HG03095 (cell line): ENCODE results near the gene LRRC37A2.
A peak's percentile ranks its signal among the peaks of the same experiment; 100 is the strongest.
"Not testable (repeated sequence)": the region's sequence is repeated elsewhere in the genome, so short reads cannot be mapped to it uniquely, and the experiment has no call there.

ENCODE experiments used
- ATAC-seq: cut with Tn5 transposase; IDR thresholded peaks from one replicate; pipeline ENCODE4 v1.9.1; 2021; ENCODE audit warnings: moderate library complexity; ENCODE audit not compliant: unreplicated experiment

The LRRC37A2 gene

DNA sequence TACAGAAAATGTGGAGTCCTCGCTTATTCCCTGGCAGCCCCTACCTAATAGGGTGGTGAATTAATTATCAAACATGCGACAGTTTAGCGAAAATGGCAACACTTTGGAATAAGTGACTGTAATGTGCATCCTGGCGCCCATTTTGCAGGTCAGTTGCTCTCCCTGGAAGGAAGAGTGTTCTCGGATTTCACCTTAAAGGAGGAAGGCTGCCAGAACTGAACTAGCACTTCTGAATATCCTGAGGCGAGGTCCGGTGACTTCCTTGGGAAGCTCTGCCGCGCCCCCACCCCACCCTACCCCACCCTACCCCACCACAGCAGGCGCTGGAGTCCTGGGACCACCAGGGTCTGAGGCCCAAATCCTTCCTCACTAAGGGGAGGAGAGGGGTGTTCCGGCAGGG lies at the start of gene LRRC37A2:
Gene LRRC37A2 (plus strand): TSS at position 301 of the 400 bp plus-strand sequence. CDS start 245 bp downstream, outside the sequence.
- not testable (repeated sequence) for ATAC-seq

DNA sequence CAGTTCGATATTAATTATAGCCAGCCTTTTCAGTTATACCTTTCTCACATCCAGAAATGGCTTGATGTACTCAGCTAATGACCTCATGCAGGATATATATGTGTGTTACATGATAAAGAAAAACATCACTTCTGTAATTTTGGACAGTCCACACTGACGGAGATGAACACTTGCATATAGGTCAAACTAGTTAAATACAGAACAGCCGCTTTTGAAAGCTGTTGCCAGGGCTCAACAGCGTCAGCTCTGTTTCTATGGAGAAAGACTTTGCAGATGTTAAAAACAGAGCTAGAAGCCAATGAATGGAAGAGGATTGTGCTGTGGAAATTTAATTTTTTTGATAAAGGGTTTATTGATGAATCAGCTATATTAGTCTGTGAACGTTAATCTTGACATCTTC lies 44.6 kb upstream of the LRRC37A2 start:
- not testable (repeated sequence) for ATAC-seq

DNA sequence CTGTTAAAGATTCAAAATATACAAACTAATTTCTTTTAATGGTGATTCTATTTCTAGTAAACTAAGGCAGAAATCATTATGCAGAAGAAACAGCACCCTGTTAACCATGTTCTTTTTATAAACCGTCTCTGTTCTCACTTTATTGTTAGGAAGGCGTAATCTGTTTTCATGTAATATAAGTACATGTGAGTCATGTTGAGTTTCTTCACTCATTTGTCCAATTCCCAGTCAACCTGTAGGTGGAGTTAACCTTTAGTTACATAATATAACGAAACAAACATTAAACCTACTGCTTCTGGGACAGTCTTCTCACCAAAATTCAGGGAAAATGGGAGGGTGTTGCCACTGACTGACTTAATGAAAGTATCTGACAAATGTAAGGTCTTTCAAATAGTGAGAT lies 37.8 kb upstream of the LRRC37A2 start:
- not testable (repeated sequence) for ATAC-seq

DNA sequence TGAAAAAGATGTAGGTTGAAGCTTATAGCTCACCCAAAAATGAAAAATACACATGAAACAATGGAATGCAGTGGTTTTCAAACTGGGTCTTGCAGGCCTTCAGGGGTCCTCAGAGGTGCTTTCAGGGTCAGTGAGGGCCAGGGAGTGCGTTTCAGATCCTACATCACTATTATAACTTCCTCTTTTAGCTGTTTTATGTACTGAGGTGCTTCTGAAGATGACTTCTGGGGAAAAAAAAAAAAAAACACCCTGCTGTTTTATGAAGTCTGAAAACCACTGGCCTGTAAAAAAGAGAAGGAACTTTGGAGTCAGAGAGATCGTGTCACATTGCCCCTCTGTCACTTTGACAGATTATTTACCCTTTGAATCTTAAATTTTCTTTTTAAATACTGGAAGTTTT lies 36.7 kb upstream of the LRRC37A2 start:
- ATAC-seq = not testable (repeated sequence)

DNA sequence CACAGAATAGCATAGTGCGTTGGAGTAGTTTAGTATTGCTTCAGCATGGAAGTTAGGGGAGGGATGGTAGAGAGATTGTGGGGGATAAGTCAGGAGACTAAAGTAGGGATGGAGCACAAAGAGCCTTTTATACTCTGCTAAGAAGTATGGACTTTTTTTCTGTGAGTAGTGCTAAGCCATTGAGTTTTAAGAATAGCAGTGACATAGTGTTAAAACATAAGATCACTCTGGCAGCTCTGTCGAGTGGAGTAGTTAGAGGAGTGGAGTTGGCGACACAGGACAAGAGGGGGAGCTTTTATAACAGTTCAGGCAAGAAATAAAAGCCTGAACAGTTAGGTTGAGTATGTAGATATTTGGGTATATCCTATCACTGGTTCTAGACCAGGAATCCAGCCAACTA lies 33.4 kb upstream of the LRRC37A2 start:
- ATAC-seq = not testable (repeated sequence)

DNA sequence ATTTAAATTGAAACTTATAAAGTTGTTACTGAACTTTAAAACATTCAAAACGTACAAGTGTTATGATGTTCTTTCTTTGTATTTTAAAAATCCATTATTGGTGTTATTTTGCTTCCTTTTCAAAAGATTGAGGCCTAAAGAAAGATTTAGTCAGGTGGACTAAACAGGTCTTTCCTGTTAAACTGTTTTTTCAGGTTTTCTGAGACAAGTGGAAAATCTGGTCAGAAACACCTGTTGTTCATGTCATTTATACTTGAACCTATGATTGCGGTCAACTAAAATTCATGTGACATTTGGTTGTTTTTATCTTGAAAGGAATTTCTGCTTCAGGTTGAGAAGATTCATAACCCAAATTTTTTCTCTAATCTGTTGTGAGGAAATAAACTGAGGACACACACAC lies 31.0 kb upstream of the LRRC37A2 start:
- not testable (repeated sequence) for ATAC-seq

DNA sequence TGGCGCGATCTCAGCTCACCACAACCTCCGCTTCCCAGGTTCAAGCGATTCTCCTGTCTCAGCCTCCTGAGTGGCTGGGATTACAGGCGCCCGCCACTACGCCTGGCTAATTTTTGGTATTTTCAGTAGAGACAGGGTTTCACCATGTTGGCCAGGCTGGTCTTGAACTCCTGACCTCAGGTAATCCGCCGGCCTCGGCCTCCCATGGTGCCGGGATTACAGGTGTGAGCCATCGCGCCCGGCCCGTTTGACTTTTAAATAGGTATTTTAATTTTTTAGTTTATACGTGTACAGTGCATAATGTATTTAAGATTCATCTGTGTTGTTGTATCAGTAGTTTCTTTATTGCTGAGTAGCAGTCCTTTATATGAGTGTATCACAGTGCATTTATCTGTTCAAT lies 20.2 kb upstream of the LRRC37A2 start:
- ATAC-seq = not testable (repeated sequence)

DNA sequence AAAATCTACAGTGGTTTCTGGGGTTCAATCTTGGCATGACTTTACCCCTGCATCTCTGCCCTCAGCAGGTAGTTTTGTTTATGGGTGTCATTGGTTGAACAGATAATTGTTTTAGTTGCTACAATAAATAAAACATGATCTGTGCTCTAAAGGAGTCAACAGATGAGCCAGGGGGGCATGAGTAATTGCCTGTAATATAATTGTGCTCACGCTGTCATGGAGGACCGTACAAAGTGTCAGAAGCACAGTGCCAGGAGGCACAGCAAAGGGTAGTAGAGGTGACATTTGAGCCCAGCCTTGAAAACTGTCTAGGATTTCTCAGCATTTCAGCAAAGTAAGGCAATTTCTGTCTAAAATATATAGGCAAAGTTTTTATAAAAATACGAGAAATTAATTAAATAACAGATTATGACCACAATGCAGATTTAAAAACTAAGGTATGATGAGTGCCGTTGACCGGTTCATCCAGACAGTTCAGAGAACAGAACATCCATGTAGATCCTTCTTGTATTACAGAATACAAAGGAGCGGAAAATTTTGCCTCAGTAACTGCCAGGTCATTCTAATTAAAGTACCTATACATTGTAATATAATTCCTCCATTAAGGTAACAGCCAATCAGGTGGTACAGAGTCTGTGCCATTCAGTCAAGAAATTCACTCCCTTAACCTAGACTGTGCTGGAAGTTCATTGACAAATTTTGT lies 12.7 kb upstream of the LRRC37A2 start:
- not testable (repeated sequence) for ATAC-seq

DNA sequence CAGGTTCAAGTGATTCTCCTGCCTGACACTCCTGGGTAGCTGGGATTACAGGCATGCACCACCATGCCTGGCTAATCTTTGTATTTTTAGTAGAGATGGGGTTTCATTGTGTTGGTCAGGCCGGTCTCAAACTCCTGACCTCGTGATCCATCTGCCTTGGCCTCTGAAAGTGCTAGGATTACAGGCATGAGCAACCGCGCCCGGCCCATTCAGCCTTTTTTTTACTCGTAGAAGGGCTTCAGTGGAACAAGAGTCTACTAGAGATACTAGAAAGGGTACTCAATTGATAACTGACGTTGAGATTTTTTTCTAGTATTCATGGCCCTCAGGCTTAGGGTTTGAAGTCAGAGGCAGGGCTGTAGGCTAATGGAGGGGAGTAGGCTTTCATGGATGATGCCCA lies 6.4 kb upstream of the LRRC37A2 start:
- not testable (repeated sequence) for ATAC-seq

DNA sequence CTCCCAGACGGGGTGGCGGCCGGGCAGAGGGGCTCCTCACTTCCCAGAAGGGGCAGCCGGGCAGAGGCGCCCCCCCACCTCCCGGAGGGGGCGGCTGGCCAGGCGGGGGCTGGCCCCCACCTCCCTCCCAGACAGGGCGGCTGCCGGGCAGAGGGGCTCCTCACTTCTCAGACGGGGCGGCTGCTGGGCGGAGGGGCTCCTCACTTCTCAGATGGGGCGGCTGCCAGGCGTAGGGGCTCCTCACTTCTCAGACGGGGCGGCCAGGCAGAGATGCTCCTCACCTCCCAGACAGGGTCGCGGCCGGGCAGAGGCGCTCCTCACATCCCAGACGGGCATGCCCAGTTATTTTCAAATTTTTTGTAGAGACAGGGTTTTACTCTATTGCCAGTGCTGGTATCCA lies 22.4 kb downstream of the LRRC37A2 start:
- ATAC-seq = not testable (repeated sequence)

DNA sequence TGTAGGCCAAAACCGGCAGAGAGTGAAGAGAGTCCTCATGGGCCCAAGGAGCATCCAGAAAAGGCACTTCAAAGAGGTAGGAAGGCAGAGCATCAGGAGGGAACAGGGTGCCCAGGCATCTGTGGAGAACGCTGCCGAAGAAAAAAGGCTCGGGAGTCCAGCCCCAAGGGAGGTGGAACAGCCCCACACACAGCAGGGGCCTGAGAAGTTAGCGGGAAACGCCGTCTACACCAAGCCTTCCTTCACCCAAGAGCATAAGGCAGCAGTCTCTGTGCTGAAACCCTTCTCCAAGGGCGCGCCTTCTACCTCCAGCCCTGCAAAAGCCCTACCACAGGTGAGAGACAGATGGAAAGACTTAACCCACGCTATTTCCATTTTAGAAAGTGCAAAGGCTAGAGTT lies 36.3 kb downstream of the LRRC37A2 start:
- ATAC-seq = not testable (repeated sequence)

DNA sequence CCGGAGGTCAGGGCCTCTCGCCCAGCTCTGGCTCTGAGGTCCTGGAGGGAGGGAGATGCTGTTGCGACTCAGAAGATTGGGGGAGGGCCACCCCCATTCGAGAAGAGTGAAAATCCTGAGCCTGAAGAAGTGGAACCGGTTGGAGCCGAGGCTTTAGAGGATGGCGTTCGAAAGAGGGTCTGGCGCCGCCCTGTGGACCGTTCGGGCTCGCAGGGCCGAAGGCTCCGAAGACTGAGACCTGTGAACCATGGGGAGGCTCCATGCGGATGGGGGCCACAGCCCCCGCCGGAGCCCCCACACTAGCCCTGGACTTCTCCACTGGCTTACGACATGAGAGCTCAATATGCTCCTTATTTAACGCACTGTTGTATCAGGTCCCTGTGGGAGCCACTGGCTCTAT lies 46.9 kb downstream of the LRRC37A2 start:
- ATAC-seq = not testable (repeated sequence)

DNA sequence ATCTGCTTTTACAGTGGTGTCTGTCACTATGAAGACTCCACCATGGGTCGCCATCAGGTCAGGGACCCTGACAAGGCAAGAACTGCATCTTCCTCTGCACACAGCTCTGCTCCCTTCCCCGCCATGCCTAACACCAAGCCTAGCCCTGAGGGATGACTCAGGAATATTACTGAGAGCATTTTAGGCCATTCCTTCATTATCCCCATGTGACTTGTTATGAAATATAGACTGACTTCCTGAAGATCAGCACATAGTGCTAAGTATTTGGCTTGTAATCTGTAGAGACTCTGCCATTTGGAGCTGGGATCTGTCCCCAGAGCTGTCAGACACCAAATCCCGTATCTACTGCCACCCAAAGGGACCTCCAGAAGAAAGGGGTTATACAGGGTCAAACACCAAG lies 47.8 kb downstream of the LRRC37A2 start:
- not testable (repeated sequence) for ATAC-seq

DNA sequence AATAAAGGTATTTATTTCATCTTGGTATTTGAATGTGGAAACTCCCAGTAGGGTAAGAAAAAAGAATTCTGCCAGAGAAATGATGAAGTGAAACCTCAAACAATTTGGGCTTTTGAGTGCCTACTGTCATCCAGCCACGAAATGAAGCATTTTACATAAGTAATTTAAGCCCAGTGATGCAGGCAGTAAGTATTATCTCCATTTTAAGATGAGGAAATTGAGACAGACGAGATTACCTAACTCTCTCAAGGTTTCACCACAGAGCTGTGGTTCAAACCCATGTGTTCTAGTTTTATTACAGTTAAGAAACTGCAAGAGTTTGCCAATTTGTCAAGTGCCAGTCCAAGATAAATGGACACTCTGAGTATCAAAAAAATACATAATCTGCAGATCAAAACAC lies 54.0 kb downstream of the LRRC37A2 start:
- ATAC-seq = not testable (repeated sequence)

DNA sequence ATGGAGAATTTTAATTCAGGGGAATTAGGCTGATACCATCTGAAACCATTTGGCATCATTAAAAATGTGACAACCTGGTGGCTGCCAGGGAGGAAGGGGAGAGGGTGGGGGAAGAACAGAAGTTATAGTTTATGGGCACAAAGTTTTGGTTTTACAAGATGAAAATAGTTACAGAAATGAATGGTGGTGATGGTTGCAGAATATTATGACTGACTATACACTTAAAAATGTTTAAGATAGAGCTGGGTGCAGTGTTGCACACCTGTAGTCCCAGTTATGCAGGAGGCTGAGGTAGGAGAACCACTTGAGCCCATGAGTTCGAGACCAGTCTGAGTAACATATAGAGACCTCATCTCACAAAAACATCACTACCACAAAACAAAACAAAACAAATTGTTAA lies 54.7 kb downstream of the LRRC37A2 start:
- not testable (repeated sequence) for ATAC-seq

DNA sequence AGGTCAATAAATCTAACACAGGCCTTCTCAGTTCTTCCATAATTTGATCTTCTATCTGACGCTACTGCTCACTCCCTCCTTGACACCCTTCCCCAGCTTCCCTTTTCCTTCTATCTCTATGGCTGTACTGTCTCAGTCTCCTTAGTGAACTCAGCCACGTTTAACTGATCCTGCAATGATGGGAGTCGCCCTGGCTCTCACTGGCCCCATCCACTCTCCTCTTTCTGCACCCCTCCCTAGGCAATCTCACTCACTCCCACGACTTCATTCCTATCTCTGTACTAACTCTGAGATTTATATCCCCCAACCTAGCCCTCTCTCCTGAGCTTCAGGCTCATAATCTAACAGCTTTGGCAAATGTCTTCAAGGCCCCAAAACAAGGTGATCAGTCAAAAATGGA lies 59.5 kb downstream of the LRRC37A2 start:
- not testable (repeated sequence) for ATAC-seq

DNA sequence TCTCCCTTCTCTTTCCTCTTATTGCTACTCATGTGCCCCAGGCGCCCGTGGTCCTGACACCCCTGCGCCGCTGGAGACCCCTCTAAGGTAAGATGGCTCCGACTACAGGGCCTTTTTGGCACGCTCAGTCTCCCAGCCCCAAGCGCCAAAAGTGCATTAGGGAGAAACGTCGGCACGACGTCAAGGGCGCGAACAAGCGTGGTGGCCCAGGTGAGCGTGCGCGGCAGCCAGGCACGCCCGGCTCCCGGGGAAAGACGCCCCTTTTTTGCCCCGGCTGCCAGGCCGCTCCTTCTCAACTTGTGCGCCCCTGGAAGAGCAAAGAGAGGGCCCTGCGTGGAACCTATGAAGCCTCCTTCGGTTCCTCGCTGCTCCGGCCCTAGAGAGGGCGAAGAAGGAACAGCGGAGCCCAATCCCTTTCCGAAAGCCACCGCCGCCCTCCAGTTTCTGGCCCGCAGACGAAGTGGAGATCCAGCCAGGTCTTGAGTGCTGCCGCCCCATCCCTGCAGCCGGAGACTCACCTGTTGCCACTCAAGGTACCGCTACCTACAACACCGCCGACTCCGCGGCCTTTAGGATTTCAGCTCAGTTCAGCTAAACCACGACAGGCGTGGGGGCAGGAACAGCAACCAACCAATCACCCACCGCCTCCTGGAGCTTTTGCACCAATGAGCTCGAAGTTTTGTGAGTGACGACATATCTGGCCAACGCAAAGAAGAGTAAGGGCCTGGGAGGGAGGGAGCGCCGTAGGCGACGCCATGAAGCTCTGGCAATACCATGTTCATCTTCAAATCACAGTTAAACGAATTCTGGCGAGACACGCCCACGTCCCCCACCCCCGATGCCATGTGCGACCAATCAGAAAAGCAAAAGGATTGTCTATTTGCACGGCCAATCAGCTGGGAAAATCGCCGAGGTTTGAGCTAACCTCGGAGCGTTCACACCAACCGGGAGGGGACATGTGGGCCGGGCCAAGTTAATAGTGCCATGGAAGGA lies 67.1 kb downstream of the LRRC37A2 start, which contains the start of gene ARL17A:
Gene ARL17A (minus strand): TSS at position 609 of the 993 bp plus-strand sequence. CDS start 3,369 bp downstream, outside the sequence.
- ATAC-seq = peak; percentile 92

DNA sequence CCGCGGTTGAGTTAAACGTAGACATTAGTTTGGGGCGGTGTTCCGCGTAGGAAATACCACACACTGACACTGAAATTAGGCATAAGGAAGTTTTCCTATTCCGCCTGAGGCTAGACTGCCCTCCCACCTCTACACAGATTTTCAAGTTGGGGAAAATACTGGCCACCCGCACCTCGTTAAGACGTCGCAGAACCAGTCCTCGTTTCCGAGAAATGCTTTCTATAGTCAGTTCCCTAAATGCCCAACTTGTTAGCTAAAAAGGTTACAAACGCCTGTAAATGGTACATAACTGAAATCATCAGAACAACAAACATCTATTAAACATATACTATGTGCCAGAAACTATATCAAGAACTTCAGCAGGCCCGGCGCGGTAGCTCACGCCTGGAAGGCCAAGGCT lies 67.8 kb downstream of the LRRC37A2 start:
- ATAC-seq = not testable (repeated sequence)

DNA sequence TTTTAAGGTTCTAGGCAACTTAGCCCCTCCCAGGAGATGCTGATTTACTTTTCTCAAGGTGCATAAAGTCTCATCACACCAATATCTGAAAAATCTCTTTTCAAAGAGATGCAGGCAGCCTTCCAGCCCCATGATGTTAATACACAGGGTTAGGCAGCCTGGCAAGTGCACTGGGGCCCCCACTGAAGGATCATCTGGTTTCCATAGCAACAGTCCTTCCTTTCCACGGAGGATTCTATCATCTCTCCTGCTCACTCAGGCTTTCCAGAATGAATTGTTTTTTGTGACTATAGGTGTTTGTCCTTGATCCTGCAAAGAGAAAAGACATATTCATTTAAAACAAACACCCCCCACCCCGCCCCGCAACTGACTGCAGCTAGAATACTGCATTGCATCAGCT lies 73.2 kb downstream of the LRRC37A2 start:
- ATAC-seq = not testable (repeated sequence)

DNA sequence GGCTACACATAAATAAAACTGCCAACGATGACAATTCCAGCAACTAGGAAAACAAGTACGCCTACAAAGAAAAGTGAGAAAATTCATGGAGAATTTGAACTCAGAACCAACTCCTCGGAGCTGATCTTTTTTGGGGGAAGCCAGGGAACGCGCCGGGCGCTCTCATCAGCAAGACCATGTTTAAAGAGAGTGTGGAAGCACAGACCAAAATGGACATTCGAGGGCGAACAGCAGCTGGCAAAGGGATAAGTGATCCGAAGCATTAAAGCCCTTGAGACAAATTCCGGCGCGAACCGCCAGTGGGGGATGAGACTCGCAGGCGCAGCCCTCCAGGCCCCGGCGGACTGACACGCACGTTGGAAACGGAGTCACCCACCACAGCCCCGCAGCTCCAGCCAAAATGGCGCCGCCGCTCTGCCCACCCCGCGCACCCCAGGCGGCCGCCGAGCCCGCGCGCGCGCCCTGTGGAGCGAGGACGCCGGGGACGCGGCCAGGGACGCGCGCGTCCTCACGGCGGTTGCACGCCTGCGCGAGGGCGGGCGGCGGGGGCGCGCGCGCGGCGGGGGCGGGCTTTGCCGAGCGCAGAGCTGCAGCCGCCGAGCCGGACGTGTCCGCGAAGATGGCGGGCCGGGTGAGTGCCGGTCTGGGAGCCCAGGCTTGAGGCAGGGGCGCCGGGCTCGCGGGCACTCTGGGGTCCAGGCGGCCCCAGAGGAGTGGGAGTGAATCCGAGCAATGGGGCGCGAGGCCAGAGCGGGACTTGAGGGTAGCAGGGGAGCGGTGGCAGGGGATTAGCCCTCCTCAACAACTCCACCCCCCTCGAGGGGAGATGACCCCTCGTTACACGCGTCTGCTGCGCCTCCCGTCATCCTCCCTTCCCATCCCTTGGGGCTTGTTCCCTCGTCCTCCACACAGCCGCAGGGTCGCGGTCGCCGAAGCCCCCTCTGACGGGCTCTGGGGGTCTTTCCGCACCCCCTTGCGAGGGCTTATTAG lies 78.2 kb downstream of the LRRC37A2 start, which contains the start of gene NSF:
Gene NSF (plus strand): TSS at position 513 of the 990 bp plus-strand sequence. CDS start 107 bp downstream, at position 620.
- peak; percentile 84 for ATAC-seq
